Lower lobe of right lung (tissue), 2 donors: ENCODE data around the gene KDF1. TPM values are rescaled to one million over a fixed set of nuclear protein-coding genes. Genes with fewer than 3 reads are reported as not detected.
"Not testable (repeated sequence)": the region's sequence is repeated elsewhere in the genome, so short reads cannot be mapped to it uniquely, and the experiment has no call there.

ENCODE experiments used
- ATAC-seq, 2 donors: fragments of 200-7000 bp; cut with Tn5 transposase; one replicate each; pipeline ENCODE4 v1.9.1; 2020 to 2022; ENCODE audit warnings: mild to moderate bottlenecking in 2 of 2, moderate library complexity in 2 of 2
- DNase-seq: peaks from one replicate; pipeline ENCODE4 v3.0.0-alpha.2; 2020
- H3K27ac ChIP-seq: fragments of 200-600 bp; one replicate; pipeline ENCODE4 v1.8.0; 2022
- H3K27me3 ChIP-seq: fragments of 200-600 bp; one replicate; pipeline ENCODE4 v1.8.0; 2022; ENCODE audit warnings: low read depth
- H3K36me3 ChIP-seq: fragments of 200-600 bp; one replicate; pipeline ENCODE4 v1.8.0; 2022; ENCODE audit warnings: mild to moderate bottlenecking
- H3K4me1 ChIP-seq: fragments of 200-600 bp; one replicate; pipeline ENCODE4 v1.8.0; 2022
- H3K4me3 ChIP-seq: fragments of 200-600 bp; one replicate; pipeline ENCODE4 v1.8.0; 2022; ENCODE audit warnings: mild to moderate bottlenecking
- H3K9me3 ChIP-seq: fragments of 200-600 bp; one replicate; pipeline ENCODE4 v1.8.0; 2022
- CTCF ChIP-seq: fragments of 200-600 bp; IDR thresholded peaks from one replicate; pipeline ENCODE4 v1.8.0; 2022; ENCODE audit warnings: antibody characterized with exemption, mild to moderate bottlenecking
- intact Hi-C: fragments of 100-400 bp; cut with DNase I; formaldehyde crosslinking; loops from one replicate; pipeline ENCODE4 v1.11.0; 2022
- total RNA-seq: library from RNA; stranded (reverse); fragmentation: NEBNext Ultra II Directional; extraction: Animal tissue kit (Norgen Biotek cat#: 25700); gene quantifications from one replicate; pipeline ENCODE4 v1.2.1, GENCODE V29; 2021
- donor health status: DM: no; HTN: yes; CAD: no; lungs with severe emphysema.

KDF1 gene
- total RNA-seq, 1 donor from 2014 or later: 8.1 TPM

- no peaks in the 10 kb centered on the region for H3K36me3 ChIP-seq
- intact Hi-C loops: no loop called here
- DNase-seq (no peak), ATAC-seq (no peak)
- no peaks in the 10 kb centered on the region for H3K9me3 ChIP-seq
- H3K27me3 ChIP-seq: peaks cover 22% of the 10 kb centered on the region
- no peak overlapping the region for H3K4me3 ChIP-seq
- no peak overlapping the region for H3K27ac ChIP-seq
- peaks cover 26% of the 10 kb centered on the region for H3K4me1 ChIP-seq
- no peak for TF ChIP-seq CTCF
These were observed 31.2 kb upstream of the KDF1 start for GRCh38 chr1:26991310-26992116.

- H3K4me3 ChIP-seq, H3K9me3 ChIP-seq, H3K27ac ChIP-seq, H3K36me3 ChIP-seq, DNase-seq, intact Hi-C loops, ATAC-seq: not testable (repeated sequence)
- Histone ChIP-seq H3K27me3 (peaks cover 20% of the 10 kb centered on the region), H3K4me1 (peaks cover 21% of the 10 kb centered on the region)
These were observed 29.3 kb upstream of the KDF1 start for GRCh38 chr1:26989403-26990109.

- no peaks in the 10 kb centered on the region for H3K9me3 ChIP-seq
- H3K27me3 ChIP-seq: peaks cover 4% of the 10 kb centered on the region
- peaks cover 7% of the 10 kb centered on the region for H3K4me1 ChIP-seq
- TF ChIP-seq CTCF: no peak
- no peak for DNase-seq
- intact Hi-C loops: no loop called here
- no peak overlapping the region for H3K27ac ChIP-seq
- H3K4me3 ChIP-seq: no peak overlapping the region
- ATAC-seq: no peak
- no peaks in the 10 kb centered on the region for H3K36me3 ChIP-seq
These were observed 26.4 kb upstream of the KDF1 start for GRCh38 chr1:26986658-26987057.

- Histone ChIP-seq H3K36me3 (no peaks in the 10 kb centered on the region), H3K9me3 (no peaks in the 10 kb centered on the region), H3K4me3 (no peak overlapping the region), H3K27ac (no peak overlapping the region), H3K27me3 (peaks cover 4% of the 10 kb centered on the region), H3K4me1 (no peaks in the 10 kb centered on the region)
- intact Hi-C loops: no loop called here
- no peak for DNase-seq
- ATAC-seq: no peak
- no peak for TF ChIP-seq CTCF
These were observed 24.0 kb upstream of the KDF1 start for GRCh38 chr1:26984291-26984690.

GRCh38 chr1:26983863-26984262, 23.6 kb upstream of the KDF1 start:
- no peaks in the 10 kb centered on the region for H3K4me1 ChIP-seq
- DNase-seq (no peak), ATAC-seq (no peak)
- no peaks in the 10 kb centered on the region for H3K36me3 ChIP-seq
- no peak for TF ChIP-seq CTCF
- intact Hi-C loops: no loop called here
- H3K4me3 ChIP-seq: no peak overlapping the region
- H3K9me3 ChIP-seq: no peaks in the 10 kb centered on the region
- no peak overlapping the region for H3K27ac ChIP-seq
- H3K27me3 ChIP-seq: peaks cover 4% of the 10 kb centered on the region
